Thoracic aorta (tissue), 2 donors: Measurements from ENCODE around the gene SUN5. TPM values are rescaled to one million over a fixed set of nuclear protein-coding genes. Genes with fewer than 3 reads are reported as not detected.

ENCODE experiments used
- ATAC-seq: fragments of 150-250 bp; one replicate; pipeline ENCODE4 v1.8.0; 2017; ENCODE audit warnings: low read depth; ENCODE audit not compliant: insufficient number of reproducible peaks, low FRiP score
- DNase-seq: peaks from one replicate; pipeline ENCODE4 v3.0.0-alpha.2; 2020; ENCODE audit warnings: low spot score
- H3K27ac ChIP-seq, 2 donors: fragments of 200-600 bp; sonication (generic); 1 replicate in 1 of 2; 2 replicates in 1 of 2; pipeline ENCODE4 v1.5.1; 2016; ENCODE audit warnings: mild to moderate bottlenecking in 2 of 2, moderate library complexity in 2 of 2
- H3K27me3 ChIP-seq: fragments of 200-600 bp; sonication (generic); replicated peaks from 2 replicates; pipeline ENCODE4 v1.6.0; 2016; ENCODE audit warnings: mild to moderate bottlenecking; ENCODE audit not compliant: insufficient read depth
- H3K36me3 ChIP-seq: fragments of 200-600 bp; sonication (generic); one replicate; pipeline ENCODE4 v1.5.1; 2016
- H3K4me1 ChIP-seq, 2 donors: fragments of 200-600 bp; sonication (generic); 1 replicate in 1 of 2; 2 replicates in 1 of 2; pipeline versions ENCODE4 v1.5.1 to v1.6.0; 2016; ENCODE audit warnings: low read depth in 2 of 2, mild to moderate bottlenecking in 1 of 2; ENCODE audit not compliant: control insufficient read depth in 1 of 2
- H3K4me3 ChIP-seq: fragments of 200-600 bp; sonication (generic); 2 replicates; pipeline ENCODE4 v1.5.1; 2016; ENCODE audit warnings: mild to moderate bottlenecking
- H3K9me3 ChIP-seq: fragments of 200-600 bp; sonication (generic); 2 replicates; pipeline ENCODE4 v1.5.1; 2016
- total RNA-seq, 2 donors: library from RNA; depleted of rRNA; stranded (reverse); fragments of >200 nt; gene quantifications; one replicate each; pipeline versions ENCODE4 v1.1.0 to v1.2.3, GENCODE V29; 2016
- TF ChIP-seq, protein P1 (sequence below): fragments of 200-600 bp; sonication (generic); IDR thresholded peaks from one replicate; pipeline ENCODE4 v1.5.1; 2019; ENCODE audit warnings: antibody characterized with exemption

SUN5 gene
- total RNA-seq, 2 donors from 2014 or later, result not detected

DNA sequence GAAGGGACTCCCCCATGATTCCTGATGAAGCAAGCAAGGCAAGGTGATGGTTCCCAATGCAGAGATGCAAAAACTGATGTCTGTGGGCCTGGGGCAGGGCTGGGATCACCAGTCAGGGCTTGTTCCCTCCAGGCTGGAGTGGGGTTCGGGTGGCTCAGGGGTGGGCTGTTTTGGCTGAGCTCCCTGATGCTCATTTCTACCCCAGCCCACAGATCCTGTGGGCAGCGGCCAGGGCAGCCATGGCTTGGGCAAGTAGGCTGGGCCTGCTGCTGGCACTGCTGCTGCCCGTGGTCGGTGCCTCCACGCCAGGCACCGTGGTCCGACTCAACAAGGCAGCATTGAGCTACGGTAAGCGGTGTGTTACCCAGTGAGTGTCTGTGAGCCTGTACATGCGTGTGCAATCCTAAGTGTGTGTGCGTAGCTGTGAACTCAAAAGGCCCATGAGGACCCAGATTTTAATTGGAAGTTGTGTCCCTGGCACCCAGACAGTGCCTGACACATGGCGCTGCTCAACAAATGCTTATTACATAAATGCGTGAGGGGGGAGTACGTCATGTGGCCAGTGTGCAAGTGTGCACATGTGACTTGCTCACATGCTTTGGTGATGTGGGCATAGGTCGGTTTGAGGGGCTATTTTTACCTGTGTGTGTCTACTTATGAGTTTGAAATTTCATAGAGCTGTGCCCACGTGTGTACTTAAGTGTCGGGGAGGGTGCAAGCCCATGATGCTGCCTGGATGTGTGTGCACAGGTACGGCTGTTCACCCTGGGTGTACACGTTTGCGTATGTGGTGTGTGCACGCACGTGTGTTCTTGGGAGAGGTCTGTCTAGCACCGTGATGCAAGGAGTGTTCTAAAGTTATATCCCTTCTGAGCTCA lies 4.3 kb upstream of the SUN5 start:
- no peaks in the 10 kb centered on the region for H3K4me1 ChIP-seq

DNA sequence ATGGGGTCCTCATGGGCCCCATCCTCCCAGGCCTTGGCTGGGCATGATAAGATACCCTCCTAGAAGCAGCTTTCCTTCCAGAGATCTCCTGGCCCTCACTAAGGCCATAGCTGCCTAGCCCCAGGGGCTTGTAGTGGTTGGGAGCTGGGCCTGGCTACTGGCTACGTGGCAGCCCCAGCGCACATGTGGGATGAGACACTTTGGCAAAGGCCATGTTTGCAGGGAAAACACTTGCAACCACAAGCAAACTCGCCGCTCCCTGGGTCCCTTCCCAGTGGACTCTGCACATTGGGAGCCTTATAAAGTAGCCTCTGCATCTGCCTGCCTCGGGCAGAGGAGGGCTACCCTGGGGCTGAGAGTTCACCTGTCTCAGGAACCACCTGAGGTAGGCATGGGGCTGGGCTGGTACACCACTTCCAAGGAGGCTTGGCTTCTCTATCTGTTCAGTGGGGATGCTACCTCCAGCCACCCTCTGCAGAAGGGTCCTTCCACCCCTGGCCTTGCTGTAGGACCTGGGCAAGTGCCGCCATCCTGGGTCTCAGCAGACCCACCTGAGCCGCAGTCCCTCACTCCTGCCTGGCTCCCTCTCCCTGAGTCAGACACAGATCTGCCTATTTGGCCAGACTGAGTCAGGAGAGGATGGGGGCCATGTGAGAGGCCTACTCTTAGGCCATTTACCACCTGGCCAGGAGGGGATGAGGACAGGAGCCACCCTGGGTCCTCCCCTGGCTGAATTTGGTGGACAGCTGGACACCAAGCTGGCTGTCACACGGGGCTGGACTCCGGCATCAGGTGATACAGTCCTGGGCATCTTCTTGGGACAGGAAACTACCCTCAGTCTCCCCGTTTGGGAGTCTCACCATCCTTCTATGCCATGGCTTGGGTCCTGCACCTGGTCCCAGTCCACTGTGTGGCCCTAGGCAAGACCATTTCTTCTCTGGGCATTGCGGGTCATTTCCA lies 3.4 kb upstream of the SUN5 start, which contains the start of gene BPIFB2:
TSS of gene BPIFB2 (plus strand) at position 329 of the 960 bp plus-strand sequence. CDS start 871 bp downstream, outside the sequence.
- ATAC-seq (no peak), DNase-seq (no peak)

More for the DNA sequence above, 4.3 kb upstream of the SUN5 start:
- DNase-seq, result no peak
- H3K27me3 ChIP-seq, result no peaks in the 10 kb centered on the region
- ATAC-seq, result no peak
- H3K9me3 ChIP-seq, result no peaks in the 10 kb centered on the region
- TF ChIP-seq, protein P1, sequence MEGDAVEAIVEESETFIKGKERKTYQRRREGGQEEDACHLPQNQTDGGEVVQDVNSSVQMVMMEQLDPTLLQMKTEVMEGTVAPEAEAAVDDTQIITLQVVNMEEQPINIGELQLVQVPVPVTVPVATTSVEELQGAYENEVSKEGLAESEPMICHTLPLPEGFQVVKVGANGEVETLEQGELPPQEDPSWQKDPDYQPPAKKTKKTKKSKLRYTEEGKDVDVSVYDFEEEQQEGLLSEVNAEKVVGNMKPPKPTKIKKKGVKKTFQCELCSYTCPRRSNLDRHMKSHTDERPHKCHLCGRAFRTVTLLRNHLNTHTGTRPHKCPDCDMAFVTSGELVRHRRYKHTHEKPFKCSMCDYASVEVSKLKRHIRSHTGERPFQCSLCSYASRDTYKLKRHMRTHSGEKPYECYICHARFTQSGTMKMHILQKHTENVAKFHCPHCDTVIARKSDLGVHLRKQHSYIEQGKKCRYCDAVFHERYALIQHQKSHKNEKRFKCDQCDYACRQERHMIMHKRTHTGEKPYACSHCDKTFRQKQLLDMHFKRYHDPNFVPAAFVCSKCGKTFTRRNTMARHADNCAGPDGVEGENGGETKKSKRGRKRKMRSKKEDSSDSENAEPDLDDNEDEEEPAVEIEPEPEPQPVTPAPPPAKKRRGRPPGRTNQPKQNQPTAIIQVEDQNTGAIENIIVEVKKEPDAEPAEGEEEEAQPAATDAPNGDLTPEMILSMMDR, result no peak
- H3K36me3 ChIP-seq, result no peaks in the 10 kb centered on the region
- no peak overlapping the region for H3K4me3 ChIP-seq
- no peak overlapping the region for H3K27ac ChIP-seq

DNA sequence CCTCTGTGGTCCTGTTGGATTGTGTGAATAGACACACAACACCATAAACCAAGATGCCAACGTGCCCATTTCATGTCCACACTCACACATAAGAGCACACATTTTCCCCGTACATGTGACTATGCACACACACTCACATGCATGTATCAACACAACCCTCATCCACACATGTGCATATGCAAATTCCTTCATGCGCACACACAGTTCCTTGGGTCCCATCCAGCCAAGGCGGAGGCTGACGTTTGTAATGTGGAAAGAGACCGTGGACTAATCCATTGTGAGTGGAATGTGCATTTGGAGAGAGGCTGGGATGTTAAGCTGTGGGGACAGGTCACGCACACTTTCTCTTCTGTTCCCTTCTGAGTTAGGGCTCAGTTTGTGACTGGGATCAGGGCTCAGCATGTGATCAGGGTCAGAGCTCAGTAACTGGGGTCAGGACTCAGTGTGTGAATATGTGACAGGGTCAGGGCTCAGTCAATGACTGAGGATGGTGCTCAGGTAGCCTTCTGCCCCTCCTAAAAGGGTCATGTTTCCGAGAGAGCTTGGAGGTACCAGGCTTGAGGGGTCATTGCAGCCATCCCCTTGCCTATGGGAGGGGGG lies 2.6 kb upstream of the SUN5 start:
- TF ChIP-seq, protein P1, result no peak
- H3K36me3 ChIP-seq, result no peaks in the 10 kb centered on the region
- no peaks in the 10 kb centered on the region for H3K27me3 ChIP-seq
- ATAC-seq (no peak), DNase-seq (no peak)
- no peak overlapping the region for H3K4me3 ChIP-seq
- H3K27ac ChIP-seq, result no peak overlapping the region
- no peaks in the 10 kb centered on the region for H3K4me1 ChIP-seq
- no peaks in the 10 kb centered on the region for H3K9me3 ChIP-seq

More for the DNA sequence above, 3.4 kb upstream of the SUN5 start, which contains the start of gene BPIFB2:
- H3K27me3 ChIP-seq, result no peaks in the 10 kb centered on the region
- H3K4me1 ChIP-seq, result no peaks in the 10 kb centered on the region
- H3K36me3 ChIP-seq, result no peaks in the 10 kb centered on the region
- H3K27ac ChIP-seq, result no peak within 1 kb of the TSS
- no peaks in the 10 kb centered on the region for H3K9me3 ChIP-seq
- H3K4me3 ChIP-seq, result no peak within 1 kb of the TSS
- TF ChIP-seq, protein P1, result no peak

DNA sequence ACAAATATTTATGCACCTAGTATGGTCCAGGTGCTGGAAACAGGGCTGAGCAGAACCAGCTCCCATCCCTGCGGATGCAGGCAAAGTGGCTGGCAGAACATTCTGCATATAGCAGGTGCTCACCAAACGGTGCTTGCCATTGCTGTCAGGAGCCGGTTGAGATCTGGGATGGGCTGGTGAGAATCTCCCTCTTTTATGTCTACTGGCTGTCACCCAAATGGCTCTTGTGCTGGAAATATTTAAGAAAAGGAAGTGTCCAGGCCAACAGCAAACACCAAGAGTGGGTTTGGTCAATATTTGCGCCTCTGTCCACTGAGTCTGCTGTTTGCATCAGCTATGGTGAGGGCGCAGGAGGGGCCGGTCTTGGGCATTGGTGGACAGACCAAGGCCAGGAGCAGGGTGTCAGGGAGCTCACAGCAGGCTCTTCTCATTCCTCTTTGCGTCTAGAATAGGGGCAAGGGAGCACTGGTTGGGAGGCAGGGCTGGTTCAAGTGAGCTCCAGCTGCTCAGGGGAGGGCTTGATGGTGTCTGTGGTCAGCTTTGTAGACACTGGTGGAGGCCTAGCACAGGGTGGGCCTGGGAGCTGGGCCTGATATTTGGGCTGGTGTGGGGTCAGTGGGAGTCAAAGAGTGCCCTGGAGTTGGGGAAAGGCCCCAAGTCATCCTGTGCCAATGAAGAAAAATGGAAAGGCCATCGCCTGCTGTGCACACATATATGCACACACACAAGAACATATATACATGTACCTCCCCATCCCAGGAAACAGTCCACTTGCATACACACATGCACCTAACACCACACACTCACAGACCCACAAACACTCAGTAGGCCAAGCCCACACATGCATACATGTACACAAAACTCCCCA lies 1.9 kb upstream of the SUN5 start:
- Histone ChIP-seq H3K4me1 (no peaks in the 10 kb centered on the region), H3K27me3 (no peaks in the 10 kb centered on the region), H3K4me3 (no peak overlapping the region), H3K27ac (no peak overlapping the region), H3K36me3 (no peaks in the 10 kb centered on the region), H3K9me3 (no peaks in the 10 kb centered on the region)
- ATAC-seq (no peak), DNase-seq (no peak)
- TF ChIP-seq, protein P1, result no peak
